Mesendoderm (in vitro differentiated cells): ENCODE results near the gene ALK.

Experiments
- DNase-seq: peaks from one replicate; pipeline ENCODE4 v3.0.0; 2013
- H2AK5ac ChIP-seq: 2 replicates; pipeline ENCODE4 v1.6.1; 2013; ENCODE audit warnings: low read length, inconsistent platforms
- H2BK120ac ChIP-seq: 2 replicates; pipeline ENCODE4 v1.6.1; 2013; ENCODE audit warnings: low read depth, mild to moderate bottlenecking, low read length, moderate library complexity, mixed read lengths
- H2BK15ac ChIP-seq: replicated peaks from 2 replicates; pipeline ENCODE4 v1.6.1; 2013; ENCODE audit warnings: low read depth, mild to moderate bottlenecking, moderate library complexity
- H2BK5ac ChIP-seq: 2 replicates; pipeline ENCODE4 v1.6.1; 2013; ENCODE audit warnings: low read length, inconsistent platforms
- H3K18ac ChIP-seq: 2 replicates; pipeline ENCODE4 v1.6.1; 2013; ENCODE audit warnings: mild to moderate bottlenecking, low read length, mixed read lengths
- H3K23ac ChIP-seq: one replicate; pipeline ENCODE4 v1.6.1; 2013; ENCODE audit warnings: low read length
- H3K27ac ChIP-seq: 2 replicates; pipeline ENCODE4 v1.5.1; 2013; ENCODE audit warnings: low read depth, mild to moderate bottlenecking, inconsistent platforms, low read length, moderate library complexity
- H3K27me3 ChIP-seq: 2 replicates; pipeline ENCODE4 v1.6.1; 2013; ENCODE audit warnings: low read length, control low read depth, mild to moderate bottlenecking, inconsistent platforms; ENCODE audit not compliant: insufficient read depth, poor library complexity
- H3K36me3 ChIP-seq: 2 replicates; pipeline ENCODE4 v1.6.1; 2013; ENCODE audit warnings: low read length, inconsistent platforms; ENCODE audit not compliant: control insufficient read depth, insufficient read depth
- H3K4ac ChIP-seq: one replicate; pipeline ENCODE4 v1.6.1; 2013; ENCODE audit warnings: low read depth, mild to moderate bottlenecking, low read length, moderate library complexity
- H3K4me1 ChIP-seq: 2 replicates; pipeline ENCODE4 v1.6.1; 2013; ENCODE audit warnings: low read depth, low read length, inconsistent platforms; ENCODE audit not compliant: control insufficient read depth
- H3K4me2 ChIP-seq: 2 replicates; pipeline ENCODE4 v1.6.1; 2013; ENCODE audit warnings: low read length
- H3K4me3 ChIP-seq: 2 replicates; pipeline ENCODE4 v1.5.1; 2013; ENCODE audit warnings: mild to moderate bottlenecking, low read length
- H3K56ac ChIP-seq: one replicate; pipeline ENCODE4 v1.6.1; 2013; ENCODE audit warnings: low read length
- H3K79me1 ChIP-seq: 2 replicates; pipeline ENCODE4 v1.6.1; 2013; ENCODE audit warnings: low read length, inconsistent platforms
- H3K79me2 ChIP-seq: 2 replicates; pipeline ENCODE4 v1.6.1; 2013; ENCODE audit warnings: mild to moderate bottlenecking, low read length; ENCODE audit not compliant: control insufficient read depth, insufficient read depth
- H3K9ac ChIP-seq: 2 replicates; pipeline ENCODE4 v1.6.1; 2013; ENCODE audit warnings: low read length, inconsistent platforms
- H4K5ac ChIP-seq: one replicate; pipeline ENCODE4 v1.6.1; 2013; ENCODE audit warnings: low read length
- H4K8ac ChIP-seq: one replicate; pipeline ENCODE4 v1.6.1; 2013; ENCODE audit warnings: low read depth, mild to moderate bottlenecking, control low read depth, low read length, moderate library complexity
- WGBS: extraction: QIAGEN DNeasy Blood & Tissue Kit; methylation state at CpG from one replicate; pipeline ENCODE4 v1.1.7; 2013; ENCODE audit warnings: low lambda C conversion rate, missing lambda C conversion rate; ENCODE audit not compliant: insufficient coverage; ENCODE audit errors: extremely low coverage; 5-methylcytosine and 5-hydroxymethylcytosine counted together

ALK gene

GRCh38 chr2:29335396-29335795 lies 586.0 kb downstream of the ALK start:
- no peaks in the 10 kb centered on the region for H3K36me3 ChIP-seq
- H2BK120ac ChIP-seq: no peak overlapping the region

GRCh38 chr2:29334706-29335105 lies 586.7 kb downstream of the ALK start:
- DNase-seq: no peak
- no peak overlapping the region for H3K4me3 ChIP-seq
- no peak overlapping the region for H3K4ac ChIP-seq
- WGBS: no CpG with 5 or more reads among the region's 10 CpGs
- H3K79me2 ChIP-seq: no peaks in the 10 kb centered on the region
- no peak overlapping the region for H3K27ac ChIP-seq
- H3K23ac ChIP-seq: no peak overlapping the region
- H2AK5ac ChIP-seq: no peak overlapping the region
- no peak overlapping the region for H2BK15ac ChIP-seq
- H4K8ac ChIP-seq: no peak overlapping the region
- no peak overlapping the region for H3K56ac ChIP-seq
- no peak overlapping the region for H3K9ac ChIP-seq
- no peak overlapping the region for H4K5ac ChIP-seq
- H3K18ac ChIP-seq: no peak overlapping the region
- H3K79me1 ChIP-seq: no peaks in the 10 kb centered on the region
- H3K4me1 ChIP-seq: no peaks in the 10 kb centered on the region
- no peak overlapping the region for H3K4me2 ChIP-seq
- no peaks in the 10 kb centered on the region for H3K36me3 ChIP-seq
- H2BK120ac ChIP-seq: no peak overlapping the region
- H2BK5ac ChIP-seq: no peak overlapping the region
- no peaks in the 10 kb centered on the region for H3K27me3 ChIP-seq

More at GRCh38 chr2:29335396-29335795, 586.0 kb downstream of the ALK start:
- Histone ChIP-seq H2BK15ac (no peak overlapping the region), H3K79me1 (no peaks in the 10 kb centered on the region), H3K79me2 (no peaks in the 10 kb centered on the region), H3K27me3 (no peaks in the 10 kb centered on the region), H3K4me1 (no peaks in the 10 kb centered on the region), H3K9ac (no peak overlapping the region), H3K18ac (no peak overlapping the region), H3K23ac (no peak overlapping the region), H4K5ac (no peak overlapping the region), H3K4me3 (no peak overlapping the region), H3K56ac (no peak overlapping the region), H3K4me2 (no peak overlapping the region), H2AK5ac (no peak overlapping the region), H4K8ac (no peak overlapping the region), H2BK5ac (no peak overlapping the region), H3K4ac (no peak overlapping the region), H3K27ac (no peak overlapping the region)
- WGBS: no CpG with 5 or more reads among the region's 5 CpGs
- no peak for DNase-seq

GRCh38 chr2:29332540-29332939 lies 588.8 kb downstream of the ALK start:
- Histone ChIP-seq H3K36me3 (no peaks in the 10 kb centered on the region), H2BK5ac (no peak overlapping the region), H3K4me2 (no peak overlapping the region), H3K79me1 (no peaks in the 10 kb centered on the region), H3K27ac (no peak overlapping the region), H3K56ac (no peak overlapping the region), H4K5ac (no peak overlapping the region), H4K8ac (no peak overlapping the region), H2BK15ac (no peak overlapping the region), H2AK5ac (no peak overlapping the region), H3K79me2 (no peaks in the 10 kb centered on the region), H3K4me1 (no peaks in the 10 kb centered on the region), H2BK120ac (no peak overlapping the region), H3K4ac (no peak overlapping the region), H3K27me3 (no peaks in the 10 kb centered on the region), H3K18ac (no peak overlapping the region), H3K9ac (no peak overlapping the region), H3K4me3 (no peak overlapping the region), H3K23ac (no peak overlapping the region)
- no peak for DNase-seq
- WGBS: no CpG with 5 or more reads among the region's 2 CpGs

DNA sequence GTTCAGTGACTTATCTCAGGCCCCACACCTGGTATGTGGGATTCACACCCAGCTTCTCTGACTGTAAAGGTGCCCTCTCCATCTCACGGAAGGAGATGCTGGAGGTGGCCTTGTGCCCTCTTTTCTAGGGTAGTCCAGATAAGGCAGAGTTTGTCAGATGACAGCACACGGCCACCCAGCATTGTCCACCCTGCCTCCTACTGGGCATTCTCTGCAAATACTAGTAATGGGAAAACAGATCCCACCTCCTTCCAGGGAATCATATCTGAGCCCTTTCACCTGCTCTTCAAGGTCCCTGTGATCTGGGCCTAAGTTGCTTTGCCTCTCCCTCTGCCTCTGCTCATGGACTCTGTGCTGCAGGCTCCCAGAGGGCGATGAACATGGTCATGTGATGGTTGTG lies 591.5 kb downstream of the ALK start:
- Histone ChIP-seq H3K4me1 (no peaks in the 10 kb centered on the region), H2AK5ac (no peak overlapping the region), H3K18ac (no peak overlapping the region), H3K27ac (no peak overlapping the region), H2BK15ac (no peak overlapping the region), H3K4me3 (no peak overlapping the region), H4K5ac (no peak overlapping the region), H4K8ac (no peak overlapping the region), H3K36me3 (no peaks in the 10 kb centered on the region), H3K23ac (no peak overlapping the region), H3K79me1 (no peaks in the 10 kb centered on the region), H2BK5ac (no peak overlapping the region), H3K56ac (no peak overlapping the region), H3K4me2 (no peak overlapping the region), H3K27me3 (no peaks in the 10 kb centered on the region), H3K9ac (no peak overlapping the region), H3K4ac (no peak overlapping the region), H3K79me2 (no peaks in the 10 kb centered on the region), H2BK120ac (no peak overlapping the region)
- peak; percentile 23 for DNase-seq
- no CpG with 5 or more reads among the region's 3 CpGs for WGBS

DNA sequence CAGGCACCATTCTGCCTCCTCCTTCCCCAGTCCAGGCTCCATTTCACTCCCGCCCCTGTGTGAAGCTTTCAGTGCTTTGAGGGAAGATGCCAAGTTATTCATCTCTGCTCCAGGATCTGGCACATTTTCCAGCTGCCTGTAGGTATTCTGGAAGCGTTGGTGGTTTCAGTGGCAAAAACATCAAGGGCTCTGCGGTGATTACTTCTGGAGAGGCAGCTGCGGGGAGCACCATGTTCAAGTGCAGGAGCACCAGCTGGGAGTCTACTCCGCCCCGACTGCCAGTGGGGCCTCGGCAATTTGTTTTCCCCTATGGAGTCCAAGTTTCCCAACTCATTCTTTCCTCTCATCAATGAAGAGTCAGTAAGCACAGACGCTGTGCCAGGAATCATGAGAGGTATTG lies 594.5 kb downstream of the ALK start:
- Histone ChIP-seq H2BK5ac (no peak overlapping the region), H2BK15ac (no peak overlapping the region), H3K27me3 (no peaks in the 10 kb centered on the region), H3K4me2 (no peak overlapping the region), H2AK5ac (no peak overlapping the region), H4K5ac (no peak overlapping the region), H3K4ac (no peak overlapping the region), H3K9ac (no peak overlapping the region), H3K56ac (no peak overlapping the region), H3K4me3 (no peak overlapping the region), H3K79me2 (no peaks in the 10 kb centered on the region), H3K23ac (no peak overlapping the region), H3K18ac (no peak overlapping the region), H4K8ac (no peak overlapping the region), H2BK120ac (no peak overlapping the region), H3K27ac (no peak overlapping the region), H3K4me1 (no peaks in the 10 kb centered on the region), H3K36me3 (no peaks in the 10 kb centered on the region), H3K79me1 (no peaks in the 10 kb centered on the region)
- no peak for DNase-seq
- WGBS: no CpG with 5 or more reads among the region's 8 CpGs

DNA sequence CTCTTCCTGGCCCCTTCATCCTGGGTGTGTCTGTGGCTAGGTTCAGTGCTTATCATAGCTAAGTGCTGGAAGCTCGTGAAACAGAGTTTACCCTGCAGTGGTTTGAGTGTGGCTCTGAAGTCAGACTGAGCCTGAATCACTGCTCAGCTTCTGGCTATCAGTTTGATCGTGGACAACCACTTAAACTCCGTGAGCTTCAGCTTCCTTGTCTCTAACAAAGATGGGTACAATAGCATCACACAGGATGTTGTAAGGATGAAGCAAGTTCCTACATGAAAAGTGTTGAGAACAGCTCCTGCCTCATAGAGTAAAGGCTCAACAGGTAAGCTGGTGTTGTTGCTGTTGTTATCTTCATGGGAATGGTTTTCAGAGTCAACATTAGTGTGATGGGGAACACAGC lies 595.8 kb downstream of the ALK start:
- Histone ChIP-seq H3K56ac (no peak overlapping the region), H2BK15ac (no peak overlapping the region), H3K79me1 (no peaks in the 10 kb centered on the region), H3K27me3 (no peaks in the 10 kb centered on the region), H2BK5ac (no peak overlapping the region), H3K4me3 (no peak overlapping the region), H2AK5ac (no peak overlapping the region), H3K9ac (no peak overlapping the region), H3K4me2 (no peak overlapping the region), H3K4ac (no peak overlapping the region), H4K5ac (no peak overlapping the region), H3K23ac (no peak overlapping the region), H3K18ac (no peak overlapping the region), H4K8ac (no peak overlapping the region), H3K27ac (no peak overlapping the region), H2BK120ac (no peak overlapping the region), H3K4me1 (no peaks in the 10 kb centered on the region), H3K79me2 (no peaks in the 10 kb centered on the region), H3K36me3 (no peaks in the 10 kb centered on the region)
- no CpG with 5 or more reads among the region's 3 CpGs for WGBS
- no peak for DNase-seq
